ENCODE data around the gene PITX1.

DNA sequence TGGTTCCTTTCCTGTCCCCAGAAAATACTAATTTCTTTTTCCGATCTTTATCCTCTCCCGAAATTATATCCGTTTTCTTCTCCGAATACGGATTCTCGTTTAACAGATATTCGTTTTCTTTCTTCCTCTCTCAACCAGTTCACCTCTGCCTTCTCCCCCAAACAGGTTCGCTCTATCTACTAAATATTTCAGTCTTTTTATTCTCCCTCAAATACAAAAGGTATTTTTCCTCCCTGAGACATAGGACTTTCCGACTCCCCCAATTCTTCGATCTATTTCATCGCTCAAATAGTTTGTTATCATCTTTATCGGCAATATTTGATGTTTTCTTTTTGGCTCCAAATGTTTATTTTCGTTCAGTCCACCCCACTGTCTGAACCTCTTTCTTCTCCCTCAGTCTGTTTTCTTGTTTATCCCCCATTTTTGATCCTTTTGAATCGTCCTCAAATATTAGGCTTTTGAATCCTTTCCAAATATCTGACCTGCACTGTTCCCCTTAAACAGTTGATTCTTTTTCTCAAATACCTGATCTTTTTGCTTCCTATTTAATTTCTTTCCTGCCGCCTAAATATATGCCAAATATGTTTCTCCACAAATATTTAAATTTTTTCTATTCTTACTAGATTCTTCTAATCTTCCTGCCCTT lies 4.4 kb downstream of the PITX1 start:
- TF ChIP-seq POLR2AphosphoS5 (IDR thresholded peaks at IDR 0.05; ENCODE audit: low read depth, low read length) (no peak), POLR2A (IDR thresholded peaks at IDR 0.05; ENCODE audit: low read depth, low read length) (no peak), TAF1 (IDR thresholded peaks at IDR 0.05; ENCODE audit: low read depth, low read length) (no peak), SPI1 (IDR thresholded peaks at IDR 0.05; ENCODE audit: low read depth, low read length) (no peak), PAX5 (IDR thresholded peaks at IDR 0.05; ENCODE audit: insufficient read depth, low read length, severe bottlenecking) (no peak), POU2F2 (IDR thresholded peaks at IDR 0.05; ENCODE audit: low read depth, low read length) (no peak)

All from GM12891 (cell line).